HFFc6 (cell line): ENCODE results near the gene SLC35B2. TPM values are rescaled to one million over a fixed set of nuclear protein-coding genes. Genes with fewer than 3 reads are reported as not detected.

ENCODE experiments used
- DNase-seq: peaks from one replicate; pipeline ENCODE4 v3.0.0-alpha.2; 2018
- H3K27ac Mint-ChIP-seq: 2 replicates; pipeline ENCODE4 v1.8.0; 2020; ENCODE audit warnings: mild to moderate bottlenecking, mixed read lengths
- H3K27me3 Mint-ChIP-seq: 2 replicates; pipeline ENCODE4 v1.8.0; 2021; ENCODE audit warnings: mild to moderate bottlenecking, moderate library complexity, mixed read lengths; ENCODE audit not compliant: insufficient read depth
- H3K36me3 Mint-ChIP-seq: 2 replicates; pipeline ENCODE4 v1.8.0; 2021; ENCODE audit warnings: low read depth, mixed read lengths
- H3K4me1 Mint-ChIP-seq: 2 replicates; pipeline ENCODE4 v1.8.0; 2020; ENCODE audit warnings: low read depth, mixed read lengths
- H3K4me3 Mint-ChIP-seq: 2 replicates; pipeline ENCODE4 v1.8.0; 2020; ENCODE audit warnings: mild to moderate bottlenecking, moderate library complexity, mixed read lengths
- H3K9me3 Mint-ChIP-seq: 2 replicates; pipeline ENCODE4 v1.8.0; 2020; ENCODE audit warnings: mild to moderate bottlenecking, mixed read lengths
- total RNA-seq, 6 experiments: library from RNA; stranded (reverse); fragmentation: NEBNext Ultra II Directional; extraction: Animal tissue kit (Norgen Biotek cat#: 25700); gene quantifications; 2 replicates in 1 of 6; 3 replicates in 5 of 6; pipeline ENCODE4 v1.2.3, GENCODE V29; 2021
- TF ChIP-seq, protein P1 (sequence below): fragments of 200-600 bp; sonication (generic); IDR thresholded peaks from 2 replicates; pipeline ENCODE4 v1.5.0; 2021; ENCODE audit warnings: antibody characterized with exemption, mild to moderate bottlenecking

Gene SLC35B2
- total RNA-seq, 6 experiments from 2014 or later, result 108 to 132 (median 120) TPM

DNA sequence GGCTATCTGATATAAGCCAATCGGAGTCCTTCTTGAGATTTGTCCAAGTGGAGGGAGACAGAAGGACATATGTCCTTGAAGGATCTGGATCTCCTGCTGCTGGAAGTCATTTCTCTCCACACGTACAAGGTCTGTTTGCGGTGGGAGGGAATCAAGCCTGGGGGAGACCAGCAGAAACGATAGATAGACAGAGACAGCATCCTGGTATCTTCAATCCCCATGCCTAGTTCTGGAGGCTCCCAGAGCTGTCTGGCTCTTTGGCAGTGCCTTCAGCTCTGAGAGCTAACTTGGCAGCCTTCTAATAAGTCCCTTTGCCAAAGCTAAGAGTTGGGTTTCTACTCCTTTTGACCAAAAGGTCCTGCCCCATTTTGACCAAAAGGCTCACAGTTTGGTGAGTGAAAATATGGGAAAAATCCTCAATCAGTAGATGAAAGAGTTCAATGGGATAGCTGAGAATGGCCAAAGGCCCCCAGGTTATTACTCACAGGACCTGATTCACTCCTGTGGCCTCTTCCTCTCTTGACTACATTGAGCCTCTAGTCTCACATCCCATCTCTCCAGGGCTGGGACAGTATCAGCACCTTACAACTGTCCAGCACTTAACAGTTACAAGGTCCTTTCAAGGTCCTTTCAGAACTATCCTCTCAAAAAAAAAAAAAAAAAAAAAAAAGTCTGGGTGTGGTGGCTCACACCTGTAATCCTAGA, 35.5 kb upstream of the SLC35B2 start:
- Mint-ChIP-seq H3K9me3 (no peaks in the 10 kb centered on the region), H3K27ac (no peak overlapping the region), H3K4me3 (no peak overlapping the region), H3K4me1 (no peaks in the 10 kb centered on the region), H3K36me3 (no peaks in the 10 kb centered on the region), H3K27me3 (peaks cover 59% of the 10 kb centered on the region)
- TF ChIP-seq, protein P1, sequence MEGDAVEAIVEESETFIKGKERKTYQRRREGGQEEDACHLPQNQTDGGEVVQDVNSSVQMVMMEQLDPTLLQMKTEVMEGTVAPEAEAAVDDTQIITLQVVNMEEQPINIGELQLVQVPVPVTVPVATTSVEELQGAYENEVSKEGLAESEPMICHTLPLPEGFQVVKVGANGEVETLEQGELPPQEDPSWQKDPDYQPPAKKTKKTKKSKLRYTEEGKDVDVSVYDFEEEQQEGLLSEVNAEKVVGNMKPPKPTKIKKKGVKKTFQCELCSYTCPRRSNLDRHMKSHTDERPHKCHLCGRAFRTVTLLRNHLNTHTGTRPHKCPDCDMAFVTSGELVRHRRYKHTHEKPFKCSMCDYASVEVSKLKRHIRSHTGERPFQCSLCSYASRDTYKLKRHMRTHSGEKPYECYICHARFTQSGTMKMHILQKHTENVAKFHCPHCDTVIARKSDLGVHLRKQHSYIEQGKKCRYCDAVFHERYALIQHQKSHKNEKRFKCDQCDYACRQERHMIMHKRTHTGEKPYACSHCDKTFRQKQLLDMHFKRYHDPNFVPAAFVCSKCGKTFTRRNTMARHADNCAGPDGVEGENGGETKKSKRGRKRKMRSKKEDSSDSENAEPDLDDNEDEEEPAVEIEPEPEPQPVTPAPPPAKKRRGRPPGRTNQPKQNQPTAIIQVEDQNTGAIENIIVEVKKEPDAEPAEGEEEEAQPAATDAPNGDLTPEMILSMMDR, result no peak
- DNase-seq, result no peak

DNA sequence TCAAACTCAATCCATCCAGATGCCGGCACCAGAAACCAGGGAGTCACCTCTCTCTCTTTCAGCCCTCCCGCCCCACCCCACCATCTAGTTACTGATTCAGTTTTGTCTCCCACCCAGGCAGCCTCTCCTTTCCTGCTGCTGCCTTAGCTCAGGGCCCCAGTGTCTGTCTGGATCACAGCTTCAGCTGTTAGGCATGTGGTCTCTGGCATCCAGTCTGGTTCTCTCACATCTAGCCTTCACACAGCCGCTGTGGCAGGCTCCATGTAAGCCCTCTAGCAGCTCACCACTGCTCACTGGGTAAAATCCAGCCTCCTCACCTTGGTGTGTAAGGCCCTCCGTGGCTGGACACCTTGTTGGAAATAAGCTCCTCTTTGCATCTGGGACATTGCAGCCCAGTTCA, 34.5 kb upstream of the SLC35B2 start:
- no peak overlapping the region for H3K27ac Mint-ChIP-seq
- peaks cover 59% of the 10 kb centered on the region for H3K27me3 Mint-ChIP-seq
- TF ChIP-seq, protein P1, result no peak

DNA sequence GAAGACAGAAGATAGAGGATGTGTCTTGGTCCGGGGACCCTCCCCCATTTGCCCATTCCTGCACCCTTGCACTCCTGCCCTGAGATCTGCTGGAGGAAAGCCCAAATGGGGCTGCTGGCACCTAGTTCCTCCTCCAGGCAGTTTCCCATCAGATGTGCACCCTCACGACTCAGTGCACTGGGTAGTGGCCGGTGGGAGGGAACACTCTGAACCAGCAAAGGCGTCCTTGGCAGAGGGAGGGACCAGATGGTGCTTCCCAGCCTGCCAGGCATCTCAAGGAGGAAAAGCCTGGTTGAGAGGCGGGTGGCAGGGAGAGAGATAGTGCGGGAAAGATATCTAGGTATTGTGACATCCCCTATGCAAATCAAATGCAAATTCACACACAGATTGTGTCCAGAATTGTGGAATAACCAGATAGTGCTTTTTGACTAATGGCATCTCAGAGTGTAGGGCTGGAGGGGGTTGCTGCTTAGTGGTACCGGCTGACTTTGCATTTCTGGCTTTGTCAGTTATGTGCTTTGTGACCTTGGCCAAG, 32.5 kb upstream of the SLC35B2 start:
- no peak overlapping the region for H3K27ac Mint-ChIP-seq
- no peak for DNase-seq
- TF ChIP-seq, protein P1, result no peak
- no peaks in the 10 kb centered on the region for H3K36me3 Mint-ChIP-seq
- H3K4me3 Mint-ChIP-seq, result no peak overlapping the region
- H3K27me3 Mint-ChIP-seq, result peaks cover 56% of the 10 kb centered on the region
- H3K9me3 Mint-ChIP-seq, result no peaks in the 10 kb centered on the region
- H3K4me1 Mint-ChIP-seq, result no peaks in the 10 kb centered on the region

More for the DNA sequence above, 34.5 kb upstream of the SLC35B2 start:
- no peaks in the 10 kb centered on the region for H3K9me3 Mint-ChIP-seq
- H3K4me1 Mint-ChIP-seq, result no peaks in the 10 kb centered on the region
- H3K4me3 Mint-ChIP-seq, result no peak overlapping the region
- no peaks in the 10 kb centered on the region for H3K36me3 Mint-ChIP-seq
- DNase-seq, result no peak

DNA sequence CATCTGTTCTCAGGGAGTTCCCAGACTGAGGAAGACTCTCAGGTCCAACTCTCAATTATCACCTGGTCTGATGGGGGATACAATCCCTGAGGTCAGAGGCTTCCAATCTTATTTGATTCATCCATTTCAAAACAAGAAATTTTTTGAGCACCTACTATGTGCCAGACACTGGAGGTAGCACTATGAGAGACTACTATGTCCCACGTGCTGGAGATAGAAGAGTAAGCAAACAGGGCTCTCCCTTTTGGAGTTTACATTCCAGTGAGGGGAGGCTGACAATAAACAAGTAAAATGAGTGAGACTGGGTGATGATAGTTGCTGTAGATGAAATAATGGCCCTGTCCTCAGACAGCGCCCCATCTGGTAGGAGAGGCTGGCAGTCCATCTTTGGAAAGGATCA, 29.4 kb upstream of the SLC35B2 start:
- DNase-seq, result no peak
- Mint-ChIP-seq H3K9me3 (no peaks in the 10 kb centered on the region), H3K27ac (no peak overlapping the region), H3K4me1 (no peaks in the 10 kb centered on the region), H3K27me3 (peaks cover 59% of the 10 kb centered on the region), H3K36me3 (no peaks in the 10 kb centered on the region), H3K4me3 (no peak overlapping the region)
- TF ChIP-seq, protein P1, result no peak; the same call in 1 of the 2 replicates

DNA sequence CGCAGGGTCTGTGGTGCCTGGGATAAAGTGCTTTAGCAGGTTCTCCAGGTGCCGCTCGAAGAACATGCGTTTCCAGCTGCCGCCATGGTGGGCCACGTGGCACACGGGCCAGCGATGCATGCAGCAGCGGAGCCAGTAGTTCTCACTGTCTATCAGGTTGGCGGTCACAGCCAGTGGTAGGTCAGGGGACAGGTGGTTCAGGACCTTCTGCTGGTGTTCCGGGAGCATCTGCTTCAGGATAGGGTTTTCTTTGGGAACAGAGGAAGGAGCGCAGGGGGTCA, 28.9 kb upstream of the SLC35B2 start:
- Mint-ChIP-seq H3K27ac (no peak overlapping the region), H3K4me3 (no peak overlapping the region), H3K4me1 (no peaks in the 10 kb centered on the region), H3K36me3 (no peaks in the 10 kb centered on the region), H3K9me3 (no peaks in the 10 kb centered on the region), H3K27me3 (peaks cover 54% of the 10 kb centered on the region)
- no peak for DNase-seq
- TF ChIP-seq, protein P1, result no peak
